Peyer's patch (tissue), 4 donors: ENCODE data around the gene UST. TPM values are rescaled to one million over a fixed set of nuclear protein-coding genes. Genes with fewer than 3 reads are reported as not detected.

Source experiments
- DNase-seq, 3 donors: peaks; one replicate each; pipeline ENCODE4 v3.0.0-alpha.2; 2017 to 2019
- H3K27ac ChIP-seq, 4 donors: fragments of 200-600 bp; sonication (generic); one replicate each; pipeline ENCODE4 v1.5.1; 2016 to 2019
- H3K27me3 ChIP-seq, 2 donors: fragments of 200-600 bp; sonication (generic); one replicate each; pipeline ENCODE4 v1.5.1; 2019
- H3K36me3 ChIP-seq, 3 donors: fragments of 200-600 bp; sonication (generic); one replicate each; pipeline ENCODE4 v1.5.1; 2016 to 2019
- H3K4me1 ChIP-seq, 4 donors: fragments of 200-600 bp; sonication (generic); one replicate each; pipeline ENCODE4 v1.5.1; 2016 to 2019
- H3K4me3 ChIP-seq, 4 donors: fragments of 200-600 bp; sonication (generic); 1 replicate in 3 of 4; 2 replicates in 1 of 4; pipeline ENCODE4 v1.5.1; 2016 to 2019; ENCODE audit warnings: mild to moderate bottlenecking in 1 of 4
- H3K9me3 ChIP-seq, 4 donors: fragments of 200-600 bp; sonication (generic); one replicate each; pipeline ENCODE4 v1.5.1; 2016 to 2019; ENCODE audit warnings: mild to moderate bottlenecking in 1 of 4
- CTCF ChIP-seq, 6 experiments: fragments of 450-650 bp in 4 of 6; fragments of 200-600 bp in 2 of 6; sonication (generic) in 1 of 6; IDR thresholded peaks; one replicate each; pipeline ENCODE4 v1.5.1; 2017 to 2019; ENCODE audit warnings: antibody characterized with exemption in 6 of 6, mild to moderate bottlenecking in 3 of 6, moderate library complexity in 1 of 6
- POLR2A ChIP-seq, 2 donors: fragments of 450-650 bp; IDR thresholded peaks; one replicate each; pipeline ENCODE4 v1.5.1; 2017; ENCODE audit warnings: antibody characterized with exemption in 2 of 2, mild to moderate bottlenecking in 2 of 2, moderate library complexity in 2 of 2
- total RNA-seq, 4 donors: library from RNA; depleted of rRNA; stranded (reverse); fragments of >200 nt; gene quantifications; one replicate each; pipeline ENCODE4 v1.1.0, GENCODE V29; 2016

The UST gene
- total RNA-seq, 4 donors from 2014 or later, result 3.0 to 37.1 (median 4.6) TPM

DNA sequence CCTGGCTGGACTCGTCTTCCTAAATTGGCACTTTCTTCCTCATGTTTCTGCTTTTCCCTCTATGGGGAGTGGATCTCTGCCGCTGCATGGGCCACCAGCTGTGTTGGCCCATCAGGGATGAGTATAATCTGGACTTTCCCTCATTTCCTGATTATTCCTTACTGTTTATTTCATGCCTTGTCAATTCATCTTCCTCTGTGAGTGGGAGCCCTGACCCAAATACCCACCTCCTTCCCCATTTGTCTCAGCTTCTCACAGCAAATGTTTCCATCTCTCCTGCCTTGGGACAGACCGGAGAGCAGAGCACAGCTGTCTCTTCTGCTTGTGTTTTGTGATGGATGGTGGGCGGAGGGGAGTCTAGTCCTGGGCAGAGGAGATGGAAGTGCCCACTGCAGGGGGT is 212.7 kb downstream of the UST start:
- no peak overlapping the region for H3K27ac ChIP-seq
- H3K4me1 ChIP-seq, result no peaks in the 10 kb centered on the region
- no peaks in the 10 kb centered on the region for H3K27me3 ChIP-seq
- no peak overlapping the region for H3K4me3 ChIP-seq
- no peaks in the 10 kb centered on the region for H3K36me3 ChIP-seq
- no peak for DNase-seq
- H3K9me3 ChIP-seq, result no peaks in the 10 kb centered on the region
- no peak for TF ChIP-seq POLR2A (IDR thresholded peaks at IDR 0.05)
- TF ChIP-seq CTCF (IDR thresholded peaks at IDR 0.05), result no peak

DNA sequence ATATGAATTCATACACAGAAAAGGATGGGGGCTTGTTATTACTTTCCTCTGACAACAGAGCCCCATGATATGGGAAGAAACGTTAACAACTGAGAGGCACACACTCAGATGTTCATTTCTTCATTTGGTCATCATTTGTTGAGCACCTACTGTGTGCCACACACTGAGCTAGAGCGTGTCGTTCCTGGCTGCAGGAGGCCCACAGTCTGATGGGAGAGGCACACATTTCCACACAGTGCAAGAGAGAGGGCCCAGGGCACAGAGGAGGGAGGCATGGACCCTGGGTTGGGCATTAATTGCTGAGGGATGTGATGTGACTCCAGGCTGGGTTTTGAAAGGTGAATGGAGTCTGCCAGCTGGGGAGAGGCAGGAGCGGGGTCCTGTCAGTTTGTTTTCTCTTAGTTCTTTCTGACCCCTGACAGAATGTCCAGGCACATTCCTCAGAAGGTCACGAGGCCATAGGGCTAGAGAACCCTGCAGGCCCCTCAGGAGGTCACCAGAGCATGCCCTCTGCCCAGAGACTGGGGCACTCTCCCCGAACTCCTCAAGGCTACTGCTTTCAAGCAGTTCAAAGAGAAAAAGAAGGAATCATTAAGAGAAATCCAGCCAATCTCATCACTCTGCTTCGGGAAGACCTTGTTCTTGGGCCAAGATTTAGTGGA is 216.2 kb downstream of the UST start:
- no peak for DNase-seq
- no peak overlapping the region for H3K27ac ChIP-seq
- no peak overlapping the region for H3K4me3 ChIP-seq
- H3K36me3 ChIP-seq, result no peaks in the 10 kb centered on the region
- H3K4me1 ChIP-seq, result no peaks in the 10 kb centered on the region
- no peak for TF ChIP-seq CTCF (IDR thresholded peaks at IDR 0.05)
- TF ChIP-seq POLR2A (IDR thresholded peaks at IDR 0.05), result no peak
- no peaks in the 10 kb centered on the region for H3K27me3 ChIP-seq
- H3K9me3 ChIP-seq, result no peaks in the 10 kb centered on the region

GRCh38 chr6:148963738-148964137 is 216.9 kb downstream of the UST start:
- DNase-seq, result no peak
- Histone ChIP-seq H3K4me3 (no peak overlapping the region), H3K9me3 (no peaks in the 10 kb centered on the region), H3K36me3 (no peaks in the 10 kb centered on the region), H3K27me3 (no peaks in the 10 kb centered on the region), H3K4me1 (no peaks in the 10 kb centered on the region), H3K27ac (no peak overlapping the region)
- no peak for TF ChIP-seq CTCF (IDR thresholded peaks at IDR 0.05)
- no peak for TF ChIP-seq POLR2A (IDR thresholded peaks at IDR 0.05)

DNA sequence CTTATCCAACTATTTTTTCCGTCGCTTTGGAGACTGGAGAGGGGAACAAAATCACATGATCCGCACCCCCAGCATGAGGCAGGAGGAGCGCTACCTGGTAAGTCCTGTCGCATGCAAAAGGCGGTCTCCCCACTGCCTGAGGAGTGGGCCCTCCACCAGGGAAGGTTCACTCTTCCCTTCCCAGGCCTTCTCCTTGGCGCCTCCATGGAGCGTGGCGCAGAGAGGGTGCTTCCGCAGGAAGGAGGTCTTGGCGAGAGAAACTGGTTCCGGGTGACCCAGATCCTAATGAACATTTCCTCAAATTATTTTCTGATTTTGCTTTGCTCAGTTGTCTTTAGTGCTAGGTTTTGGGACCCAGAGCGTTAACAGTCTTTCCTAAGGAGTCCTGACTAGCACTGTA is 217.6 kb downstream of the UST start:
- no peaks in the 10 kb centered on the region for H3K36me3 ChIP-seq
- no peak for DNase-seq
- TF ChIP-seq POLR2A (IDR thresholded peaks at IDR 0.05) (no peak), CTCF (IDR thresholded peaks at IDR 0.05) (no peak)
- H3K27ac ChIP-seq, result no peak overlapping the region
- H3K9me3 ChIP-seq, result no peaks in the 10 kb centered on the region
- H3K4me1 ChIP-seq, result no peaks in the 10 kb centered on the region
- no peak overlapping the region for H3K4me3 ChIP-seq
- no peaks in the 10 kb centered on the region for H3K27me3 ChIP-seq

GRCh38 chr6:148965287-148965686 is 218.5 kb downstream of the UST start:
- TF ChIP-seq POLR2A (IDR thresholded peaks at IDR 0.05) (no peak), CTCF (IDR thresholded peaks at IDR 0.05) (no peak)
- H3K9me3 ChIP-seq, result no peaks in the 10 kb centered on the region
- H3K27ac ChIP-seq, result no peak overlapping the region
- H3K4me1 ChIP-seq, result no peaks in the 10 kb centered on the region
- H3K27me3 ChIP-seq, result no peaks in the 10 kb centered on the region
- DNase-seq, result no peak
- no peaks in the 10 kb centered on the region for H3K36me3 ChIP-seq
- no peak overlapping the region for H3K4me3 ChIP-seq
